ENCODE results near the gene NR3C1.

NR3C1 gene

DNA sequence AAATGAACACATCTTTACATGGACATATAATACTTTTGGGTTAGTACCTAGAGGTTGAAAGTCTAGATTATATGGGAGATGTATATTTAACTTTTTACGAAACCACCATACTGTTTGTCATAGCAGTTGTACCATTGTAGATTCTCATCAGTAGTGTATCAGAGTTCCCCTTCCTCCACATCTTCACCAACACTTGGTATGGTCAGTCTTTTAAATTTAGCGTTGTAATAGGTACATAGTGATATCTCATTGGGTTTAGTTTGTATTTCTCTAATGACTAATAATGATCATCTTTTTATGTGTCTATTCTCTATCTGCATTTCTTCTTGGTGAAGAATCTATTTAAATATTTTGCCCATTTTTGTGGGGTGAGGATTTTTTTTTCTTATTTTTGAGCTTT lies 137.5 kb downstream of the NR3C1 start:
- TF ChIP-seq, protein P1, sequence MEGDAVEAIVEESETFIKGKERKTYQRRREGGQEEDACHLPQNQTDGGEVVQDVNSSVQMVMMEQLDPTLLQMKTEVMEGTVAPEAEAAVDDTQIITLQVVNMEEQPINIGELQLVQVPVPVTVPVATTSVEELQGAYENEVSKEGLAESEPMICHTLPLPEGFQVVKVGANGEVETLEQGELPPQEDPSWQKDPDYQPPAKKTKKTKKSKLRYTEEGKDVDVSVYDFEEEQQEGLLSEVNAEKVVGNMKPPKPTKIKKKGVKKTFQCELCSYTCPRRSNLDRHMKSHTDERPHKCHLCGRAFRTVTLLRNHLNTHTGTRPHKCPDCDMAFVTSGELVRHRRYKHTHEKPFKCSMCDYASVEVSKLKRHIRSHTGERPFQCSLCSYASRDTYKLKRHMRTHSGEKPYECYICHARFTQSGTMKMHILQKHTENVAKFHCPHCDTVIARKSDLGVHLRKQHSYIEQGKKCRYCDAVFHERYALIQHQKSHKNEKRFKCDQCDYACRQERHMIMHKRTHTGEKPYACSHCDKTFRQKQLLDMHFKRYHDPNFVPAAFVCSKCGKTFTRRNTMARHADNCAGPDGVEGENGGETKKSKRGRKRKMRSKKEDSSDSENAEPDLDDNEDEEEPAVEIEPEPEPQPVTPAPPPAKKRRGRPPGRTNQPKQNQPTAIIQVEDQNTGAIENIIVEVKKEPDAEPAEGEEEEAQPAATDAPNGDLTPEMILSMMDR (IDR thresholded peaks at IDR 0.05; ENCODE audit: low read length, missing control alignments): no peak
- no peak for DNase-seq (ENCODE audit: low read depth)

DNA sequence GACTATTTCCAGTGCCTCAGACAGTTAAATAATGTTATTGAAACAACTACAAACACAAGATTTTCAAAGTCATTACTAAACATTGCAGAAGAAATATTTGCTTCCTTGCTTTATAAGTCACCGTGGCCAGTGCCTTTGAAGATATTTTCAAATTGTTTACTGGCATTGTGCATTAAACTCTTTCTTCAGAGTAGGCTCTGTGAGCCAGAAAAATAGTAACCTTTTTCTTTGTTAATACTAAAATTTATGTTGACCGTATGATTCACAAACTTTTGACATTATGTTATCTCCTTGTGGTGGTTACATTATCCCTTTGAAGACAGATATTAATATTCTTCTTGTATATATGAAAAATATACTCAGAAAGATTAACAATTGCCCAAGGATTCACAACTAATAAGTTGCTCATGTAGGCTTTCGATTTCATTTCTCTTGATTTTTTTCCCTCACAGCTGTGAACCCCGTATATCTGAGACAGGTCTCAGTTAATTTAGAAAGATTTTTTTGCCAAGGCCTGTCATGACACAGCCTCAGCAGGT lies 140.1 kb downstream of the NR3C1 start:
- TF ChIP-seq, protein P1 (IDR thresholded peaks at IDR 0.05; ENCODE audit: low read length, missing control alignments): no peak
- DNase-seq (ENCODE audit: low read depth): no peak
- H3K4me3 ChIP-seq (replicated peaks; ENCODE audit: low read depth, low read length): no peak overlapping the region

More for the DNA sequence above, 137.5 kb downstream of the NR3C1 start:
- H3K4me3 ChIP-seq (replicated peaks; ENCODE audit: low read depth, low read length): no peak overlapping the region

DNA sequence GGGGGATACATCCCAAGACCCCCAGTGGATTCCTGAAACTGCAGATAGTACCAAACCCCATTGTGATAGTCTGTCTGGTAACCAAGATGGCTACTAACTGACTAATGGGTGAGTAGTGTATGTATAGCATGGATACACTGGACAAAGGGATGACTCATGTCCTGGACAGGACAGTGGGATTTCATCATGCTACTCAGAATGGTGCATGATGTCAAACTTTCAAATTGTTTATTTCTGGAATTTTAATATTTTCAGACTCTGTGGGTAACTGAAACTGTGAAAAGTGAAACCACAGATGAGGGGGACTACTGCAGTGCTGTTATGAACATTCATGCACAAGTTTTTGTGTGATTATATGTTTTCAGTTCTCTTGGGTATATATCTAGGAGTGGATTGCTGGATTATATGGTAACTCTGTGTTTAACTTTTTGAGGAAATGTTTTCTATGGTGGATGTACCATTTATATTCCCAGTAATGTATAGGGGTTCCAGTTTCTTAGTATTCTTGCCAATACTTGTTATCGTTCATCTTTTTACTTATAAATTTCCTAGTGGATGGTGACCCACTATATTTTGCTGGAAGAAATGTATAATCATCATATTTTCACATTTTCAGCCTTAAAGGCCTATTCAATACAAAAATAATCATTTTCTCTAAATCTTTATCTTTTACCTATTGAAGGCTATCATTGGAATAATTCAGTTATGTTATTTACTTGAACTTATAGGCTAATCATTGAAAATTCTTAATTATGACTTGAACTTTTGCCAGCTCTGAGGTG lies 140.9 kb downstream of the NR3C1 start:
- DNase-seq (ENCODE audit: low read depth): peak; percentile 93
- TF ChIP-seq, protein P1 (IDR thresholded peaks at IDR 0.05; ENCODE audit: low read length, missing control alignments): no peak
- H3K4me3 ChIP-seq (replicated peaks; ENCODE audit: low read depth, low read length): no peak overlapping the region

DNA sequence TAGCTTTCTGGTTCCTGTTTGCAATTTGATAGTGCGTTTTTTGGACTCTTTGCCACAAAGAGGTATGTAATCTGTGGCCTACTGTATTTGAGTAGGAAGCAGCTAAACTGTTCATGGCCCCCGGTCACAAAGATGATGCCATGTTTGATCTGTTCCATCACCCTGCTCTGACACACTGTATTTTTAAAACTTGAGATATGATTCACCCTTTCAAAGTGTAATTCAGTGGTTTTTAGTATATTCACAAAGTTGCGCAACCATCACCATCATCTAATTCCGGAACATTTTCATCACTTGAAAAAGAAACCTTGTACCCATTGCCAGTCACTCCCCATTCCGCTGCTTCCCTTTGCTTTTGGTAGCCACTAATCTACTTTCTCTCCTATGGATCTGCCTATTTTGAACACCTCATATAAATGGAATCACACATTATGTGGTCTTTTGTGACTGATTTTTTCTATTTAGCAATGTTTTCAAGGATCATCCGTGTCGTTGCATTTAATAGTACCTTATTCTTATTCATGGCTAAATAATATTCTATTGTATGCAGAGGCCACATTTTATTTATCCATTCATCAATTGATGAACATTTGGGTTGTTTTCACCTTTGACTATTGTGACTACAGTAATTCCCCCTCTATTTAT lies 141.6 kb downstream of the NR3C1 start:
- H3K4me3 ChIP-seq (replicated peaks; ENCODE audit: low read depth, low read length): no peak overlapping the region
- TF ChIP-seq, protein P1 (IDR thresholded peaks at IDR 0.05; ENCODE audit: low read length, missing control alignments): no peak
- DNase-seq (ENCODE audit: low read depth): peak; percentile 82

DNA sequence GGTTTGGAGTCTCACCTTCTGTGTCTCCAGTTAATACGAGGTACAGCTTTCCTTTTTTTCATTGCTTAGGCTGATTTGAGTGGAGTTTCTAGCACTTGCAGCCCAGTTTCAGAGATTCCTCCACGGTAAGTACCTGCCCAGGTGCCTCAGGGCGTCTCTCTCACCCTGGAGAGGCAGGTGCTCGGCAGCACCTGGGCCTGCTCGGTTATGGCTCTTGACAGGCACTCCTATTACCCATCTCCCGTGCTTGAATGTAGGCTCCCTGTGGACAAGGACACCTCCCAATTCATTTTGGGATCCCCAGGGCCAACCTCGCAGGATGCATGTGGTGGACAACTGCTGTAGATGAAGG lies 144.3 kb downstream of the NR3C1 start:
- TF ChIP-seq, protein P1 (IDR thresholded peaks at IDR 0.05; ENCODE audit: low read length, missing control alignments): no peak
- no peak for DNase-seq (ENCODE audit: low read depth)
- no peak overlapping the region for H3K4me3 ChIP-seq (replicated peaks; ENCODE audit: low read depth, low read length)

DNA sequence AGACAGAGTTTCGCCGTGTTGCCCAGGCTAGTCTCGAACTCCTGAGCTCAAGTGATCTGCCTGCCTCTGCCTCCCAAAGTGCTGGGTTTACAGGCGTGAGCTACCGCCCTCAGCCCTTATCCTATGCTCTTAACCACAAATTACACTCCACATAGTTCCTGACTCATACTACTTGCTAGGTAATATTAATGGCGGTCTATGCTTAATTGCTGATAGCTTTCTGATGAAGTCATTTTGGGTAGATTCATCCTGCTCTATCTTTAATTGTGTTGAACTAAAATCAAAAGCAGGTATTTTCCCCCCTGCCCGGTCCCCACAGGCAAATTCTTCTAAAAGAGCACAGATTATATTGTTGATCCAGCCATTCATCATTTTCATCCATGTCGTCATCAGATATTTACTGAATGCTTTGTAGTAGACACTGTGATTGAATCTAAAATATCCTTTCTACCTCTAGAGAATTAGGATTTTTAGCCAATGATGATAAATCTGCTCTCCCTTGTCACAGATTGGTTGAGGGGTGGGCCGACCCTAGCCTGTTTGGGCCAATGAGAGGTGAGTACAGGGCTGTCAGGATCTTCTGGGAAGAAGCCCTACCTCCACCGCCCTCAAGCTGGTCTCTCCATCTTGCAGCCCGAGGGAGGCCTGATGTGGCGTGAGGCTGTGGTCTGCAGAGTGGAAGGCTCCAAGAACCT lies 144.8 kb downstream of the NR3C1 start:
- no peak overlapping the region for H3K4me3 ChIP-seq (replicated peaks; ENCODE audit: low read depth, low read length)
- TF ChIP-seq, protein P1 (IDR thresholded peaks at IDR 0.05; ENCODE audit: low read length, missing control alignments): no peak
- DNase-seq (ENCODE audit: low read depth): peak; percentile 21
